Smooth muscle cell (in vitro differentiated cells): ENCODE results near the gene FALEC. TPM values are rescaled to one million over a fixed set of nuclear protein-coding genes. Genes with fewer than 3 reads are reported as not detected.

Experiments used
- DNase-seq: peaks from one replicate; lab custom pipeline; 2025; ENCODE audit not compliant: unreplicated experiment; lab: John Stamatoyannopoulos, UW
- H2AFZ ChIP-seq: fragments of 200-600 bp; sonication (generic); 2 replicates; pipeline ENCODE4 v1.6.0; 2016; ENCODE audit warnings: antibody characterized with exemption, low read depth, mild to moderate bottlenecking
- H3F3A ChIP-seq: fragments of 200-600 bp; sonication (generic); 2 replicates; pipeline ENCODE4 v1.6.0; 2017; ENCODE audit warnings: antibody characterized with exemption, low read depth
- H3K27ac ChIP-seq: fragments of 200-600 bp; sonication (generic); 2 replicates; pipeline ENCODE4 v1.5.1; 2016; ENCODE audit warnings: low read depth, mild to moderate bottlenecking
- H3K27me3 ChIP-seq: fragments of 200-600 bp; sonication (generic); 2 replicates; pipeline ENCODE4 v1.6.1; 2016; ENCODE audit warnings: low read depth, mild to moderate bottlenecking
- H3K36me3 ChIP-seq: fragments of 200-600 bp; sonication (generic); 2 replicates; pipeline ENCODE4 v1.5.1; 2016; ENCODE audit warnings: low read depth
- H3K4me1 ChIP-seq: fragments of 200-600 bp; sonication (generic); 2 replicates; pipeline ENCODE4 v1.5.1; 2016; ENCODE audit warnings: low read depth
- H3K4me2 ChIP-seq: fragments of 200-600 bp; sonication (generic); 2 replicates; pipeline ENCODE4 v1.6.0; 2016; ENCODE audit warnings: mild to moderate bottlenecking
- H3K4me3 ChIP-seq: fragments of 200-600 bp; sonication (generic); 2 replicates; pipeline ENCODE4 v1.5.1; 2016; ENCODE audit warnings: mild to moderate bottlenecking
- H3K79me2 ChIP-seq: fragments of 200-600 bp; sonication (generic); 2 replicates; pipeline ENCODE4 v1.6.0; 2016; ENCODE audit warnings: low read depth, mild to moderate bottlenecking
- H3K9ac ChIP-seq: fragments of 200-600 bp; sonication (generic); 2 replicates; pipeline ENCODE4 v1.6.0; 2016; ENCODE audit warnings: low read depth
- H3K9me3 ChIP-seq: fragments of 200-600 bp; sonication (generic); replicated peaks from 2 replicates; pipeline ENCODE4 v1.5.1; 2016; ENCODE audit warnings: low read depth
- H4K20me1 ChIP-seq: fragments of 200-600 bp; sonication (generic); 2 replicates; pipeline ENCODE4 v1.6.0; 2016; ENCODE audit warnings: low read depth
- CTCF ChIP-seq: fragments of 200-600 bp; sonication (generic); IDR thresholded peaks from 2 replicates; pipeline ENCODE4 v1.5.1; 2017; ENCODE audit warnings: borderline replicate concordance, mild to moderate bottlenecking, antibody characterized with exemption; ENCODE audit not compliant: insufficient read depth, poor library complexity, severe bottlenecking
- WGBS: methylation state at CpG from one replicate; pipeline ENCODE4 v1.1.7; 2016; ENCODE audit warnings: low lambda C conversion rate; 5-methylcytosine and 5-hydroxymethylcytosine counted together
- polyA plus RNA-seq: library from polyadenylated mRNA; unstranded; fragments of >200 nt; fragmentation: Nextera tagmentation; extraction: Ambion mirVana; gene quantifications from 2 replicates; pipeline ENCODE4 v1.2.1, GENCODE V29; 2016
- total RNA-seq: library from RNA; depleted of rRNA; stranded (reverse); fragments of >200 nt; gene quantifications from 2 replicates; pipeline ENCODE4 v1.2.3, GENCODE V29; 2014

Gene FALEC
- total and polyA plus RNA-seq, 2 experiments from 2014 or later: 0.62 TPM; not detected in 1

GRCh38 chr1:150576367-150576711 lies 60.8 kb downstream of the FALEC start:
- no peak for DNase-seq
- Histone ChIP-seq H2AFZ (no peak overlapping the region), H3K27me3 (no peaks in the 10 kb centered on the region), H3K4me2 (peak overlapping the region; percentile 83), H3K4me1 (peaks cover 27% of the 10 kb centered on the region), H3K79me2 (peaks cover 84% of the 10 kb centered on the region), H3F3A (peaks cover 64% of the 10 kb centered on the region), H3K9me3 (no peaks in the 10 kb centered on the region), H3K9ac (peak overlapping the region; percentile 99), H3K4me3 (peak overlapping the region; percentile 92), H4K20me1 (peaks cover 80% of the 10 kb centered on the region), H3K36me3 (peaks cover 32% of the 10 kb centered on the region), H3K27ac (peak overlapping the region; percentile 96)
- 52% methylated on average over 4 of the region's 4 CpGs for WGBS
- TF ChIP-seq CTCF: no peak

DNA sequence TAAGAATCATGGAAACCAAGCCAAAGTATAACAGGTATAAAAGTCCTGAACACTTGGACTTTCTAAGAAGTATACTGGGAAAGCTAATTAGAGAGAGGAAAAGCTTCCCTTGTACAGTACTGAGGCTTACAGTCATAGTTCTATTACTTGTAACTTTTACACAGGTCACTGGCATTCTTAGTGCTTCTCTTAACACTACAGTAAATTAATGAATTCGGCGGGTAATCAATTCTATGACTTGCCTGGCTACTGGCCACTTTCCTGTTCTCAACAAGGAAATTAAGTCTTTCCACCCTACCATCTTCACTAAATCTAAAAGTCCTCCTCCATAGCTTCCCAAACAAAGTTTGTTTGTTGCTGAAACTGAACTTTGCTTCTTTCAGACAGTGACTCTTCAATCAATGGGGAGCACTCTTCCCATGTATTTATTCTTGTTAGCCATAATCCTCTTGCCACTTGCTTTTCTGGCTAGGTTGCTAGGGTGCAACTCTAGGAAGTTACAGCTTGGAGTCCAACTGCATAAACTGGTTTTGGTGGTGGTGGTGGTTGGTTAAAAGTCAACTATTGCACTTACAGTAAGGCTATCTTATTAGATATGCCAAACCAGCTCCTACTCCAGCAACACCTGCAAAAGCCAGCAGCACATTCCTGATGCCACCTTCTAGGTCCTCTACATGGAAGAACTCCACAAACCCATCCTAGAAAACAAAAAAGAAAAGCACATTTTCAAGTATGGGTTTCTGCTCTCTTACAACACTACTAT lies 61.4 kb downstream of the FALEC start:
- WGBS: 14% methylated on average over 2 of the region's 2 CpGs
- no peak for DNase-seq
- peaks cover 62% of the 10 kb centered on the region for H3F3A ChIP-seq
- no peaks in the 10 kb centered on the region for H3K9me3 ChIP-seq
- no peak for TF ChIP-seq CTCF
- H3K9ac ChIP-seq: peak overlapping the region; percentile 99
- H4K20me1 ChIP-seq: peaks cover 74% of the 10 kb centered on the region
- peak overlapping the region; percentile 96 for H3K27ac ChIP-seq
- peak overlapping the region; percentile 92 for H3K4me3 ChIP-seq
- peaks cover 27% of the 10 kb centered on the region for H3K4me1 ChIP-seq
- H3K79me2 ChIP-seq: peaks cover 83% of the 10 kb centered on the region
- no peak overlapping the region for H2AFZ ChIP-seq
- H3K36me3 ChIP-seq: peaks cover 32% of the 10 kb centered on the region
- H3K4me2 ChIP-seq: peak overlapping the region; percentile 83
- H3K27me3 ChIP-seq: no peaks in the 10 kb centered on the region

DNA sequence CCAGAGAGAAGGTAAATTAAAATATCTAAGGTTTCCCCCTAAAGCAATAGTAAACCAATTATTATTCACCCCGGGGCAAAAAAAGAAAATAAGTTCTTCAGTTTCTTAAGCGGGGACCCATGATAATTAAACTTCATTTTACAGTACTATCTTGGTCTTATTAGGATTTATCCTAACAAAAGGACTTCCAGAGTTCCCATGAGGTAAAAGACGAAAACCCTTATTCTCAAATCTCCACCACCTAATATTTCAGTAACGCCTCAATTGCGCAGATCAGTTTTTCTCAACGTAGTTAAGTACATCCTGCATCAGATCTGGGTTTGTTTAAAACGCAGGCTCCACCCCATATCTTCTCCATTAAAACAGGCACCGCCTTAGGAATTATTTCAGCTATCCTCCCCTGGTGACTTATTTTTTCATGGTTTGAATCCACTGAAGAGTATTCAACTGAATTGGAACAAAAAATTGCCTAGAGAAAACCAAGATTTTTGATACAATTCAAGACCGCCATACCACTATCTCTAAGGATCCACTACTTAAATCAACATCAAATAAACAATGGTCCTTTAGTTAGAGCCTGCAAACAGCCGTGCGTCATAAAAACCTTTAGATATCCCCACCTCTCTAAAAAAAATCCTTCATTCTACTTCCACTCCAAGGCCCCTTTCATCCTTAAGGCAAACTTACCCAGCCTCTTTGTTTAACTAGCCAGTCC lies 62.2 kb downstream of the FALEC start:
- DNase-seq: no peak
- H4K20me1 ChIP-seq: peaks cover 67% of the 10 kb centered on the region

More for the DNA sequence above, 62.2 kb downstream of the FALEC start:
- no peaks in the 10 kb centered on the region for H3K9me3 ChIP-seq
- H3K4me3 ChIP-seq: peak overlapping the region; percentile 92
- H3K36me3 ChIP-seq: peaks cover 32% of the 10 kb centered on the region
- 2% methylated on average over 11 of the region's 11 CpGs for WGBS
- H3K4me2 ChIP-seq: peak overlapping the region; percentile 83
- H3F3A ChIP-seq: peaks cover 58% of the 10 kb centered on the region
- H2AFZ ChIP-seq: no peak overlapping the region
- no peak for TF ChIP-seq CTCF
- H3K27me3 ChIP-seq: no peaks in the 10 kb centered on the region
- H3K27ac ChIP-seq: peak overlapping the region; percentile 96
- peaks cover 76% of the 10 kb centered on the region for H3K79me2 ChIP-seq
- H3K9ac ChIP-seq: peak overlapping the region; percentile 99
- H3K4me1 ChIP-seq: peaks cover 27% of the 10 kb centered on the region
